HG03139 (cell line): ENCODE measurements around the gene MRPS15.

Experiments used
- ATAC-seq: cut with Tn5 transposase; IDR thresholded peaks from one replicate; pipeline ENCODE4 v1.9.1; 2021; ENCODE audit not compliant: unreplicated experiment

MRPS15 gene

DNA sequence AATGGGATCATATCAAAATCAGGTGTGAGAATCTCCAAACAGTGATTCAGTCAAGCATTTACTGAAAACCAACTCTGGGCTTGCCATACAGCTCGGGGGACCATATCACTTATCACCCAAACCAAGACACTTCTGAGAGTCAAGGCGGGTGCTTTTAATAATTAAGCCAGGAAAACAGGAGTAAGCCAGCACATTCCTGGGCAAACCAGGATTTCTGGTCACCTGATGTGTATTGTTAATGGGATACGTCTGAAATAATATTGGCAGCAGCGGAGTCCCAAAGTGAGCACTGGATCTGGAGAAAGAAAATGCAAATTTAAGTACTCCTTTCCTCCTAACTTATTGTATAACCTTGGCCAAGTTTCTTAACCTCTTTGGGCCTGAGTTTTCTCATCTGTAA, 31.6 kb downstream of the MRPS15 start:
- no peak for ATAC-seq

DNA sequence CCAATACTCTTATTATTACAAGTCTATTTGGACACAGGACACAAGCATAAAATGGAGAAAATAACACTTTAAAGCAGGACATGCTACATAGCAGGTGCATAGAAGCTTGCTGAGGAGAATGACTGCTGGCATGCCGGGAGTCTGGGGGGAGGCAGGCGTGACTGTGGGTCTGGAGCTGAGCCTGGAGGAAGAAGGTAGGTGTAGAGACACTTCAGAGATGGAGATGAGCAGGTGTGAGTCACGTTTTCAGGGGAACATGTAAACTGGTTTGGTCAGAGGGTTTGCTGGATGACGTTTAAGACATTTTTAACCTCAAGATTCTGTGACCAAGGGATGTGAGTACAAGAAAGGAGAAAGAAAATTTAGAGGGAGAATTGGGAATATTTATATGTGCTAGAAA, 38.4 kb downstream of the MRPS15 start:
- no peak for ATAC-seq

GRCh38 chr1:36421649-36422048, 42.5 kb downstream of the MRPS15 start:
- no peak for ATAC-seq

- ATAC-seq: no peak
Measured at GRCh38 chr1:36420836-36421317, 43.3 kb downstream of the MRPS15 start.

DNA sequence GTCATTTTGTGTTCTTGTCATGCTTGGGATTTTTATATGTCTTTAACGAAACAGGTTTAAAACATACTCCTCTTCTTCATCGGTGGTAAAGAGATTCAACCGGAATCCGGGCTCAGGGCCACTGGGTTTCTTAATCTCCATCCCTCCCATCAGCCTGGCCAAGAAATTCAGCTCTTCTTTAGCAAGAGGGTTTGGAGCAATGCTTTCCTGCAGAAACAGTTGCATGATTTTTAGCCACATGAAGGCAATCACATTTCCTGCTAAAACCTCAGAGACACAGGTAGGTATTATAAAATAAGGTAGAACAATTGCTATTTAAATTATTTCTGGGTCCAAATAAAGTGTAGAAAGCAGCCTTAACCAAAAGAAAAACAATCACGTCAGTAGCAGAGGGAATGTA, 43.8 kb downstream of the MRPS15 start:
- ATAC-seq: no peak

- ATAC-seq: no peak
Measured at GRCh38 chr1:36419569-36419968, 44.6 kb downstream of the MRPS15 start.

DNA sequence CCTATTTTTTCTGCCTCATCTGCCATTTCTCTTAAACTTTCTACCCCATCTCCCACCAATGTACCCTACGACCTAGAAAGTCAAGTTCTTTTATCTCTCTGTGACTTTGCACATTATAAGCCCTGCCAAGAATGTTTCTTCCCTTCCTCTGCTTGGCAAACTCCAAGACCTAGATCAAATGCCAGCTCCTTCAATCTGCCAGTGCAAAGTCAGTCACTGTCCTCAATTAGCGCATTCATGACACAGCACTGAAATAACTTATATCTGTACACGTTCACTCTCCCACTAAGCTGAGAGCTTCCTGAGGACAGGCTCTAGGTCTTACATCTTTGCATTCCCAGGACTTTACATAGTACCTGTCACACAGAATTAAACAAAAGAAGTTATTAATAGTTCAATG, 45.0 kb downstream of the MRPS15 start:
- ATAC-seq: no peak

DNA sequence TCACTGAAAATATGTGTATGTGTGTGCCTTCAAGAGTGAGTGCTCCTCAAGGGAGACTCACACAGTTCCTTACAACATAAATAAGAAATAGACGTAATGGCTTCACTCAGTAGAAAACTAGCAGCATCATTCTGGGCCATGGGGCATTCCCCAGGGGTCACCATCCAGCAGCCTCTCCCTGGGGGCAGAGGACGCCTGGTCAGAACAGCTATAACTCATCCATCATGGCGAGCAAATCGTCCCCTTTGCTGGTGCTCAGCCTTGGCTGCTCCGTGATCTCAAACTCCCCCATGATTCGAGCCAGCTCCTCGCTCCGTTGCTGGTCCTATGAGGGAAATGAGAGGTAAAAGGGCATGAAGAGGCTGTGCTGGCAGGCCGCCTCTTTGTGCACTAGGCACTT, 46.3 kb downstream of the MRPS15 start:
- no peak for ATAC-seq

DNA sequence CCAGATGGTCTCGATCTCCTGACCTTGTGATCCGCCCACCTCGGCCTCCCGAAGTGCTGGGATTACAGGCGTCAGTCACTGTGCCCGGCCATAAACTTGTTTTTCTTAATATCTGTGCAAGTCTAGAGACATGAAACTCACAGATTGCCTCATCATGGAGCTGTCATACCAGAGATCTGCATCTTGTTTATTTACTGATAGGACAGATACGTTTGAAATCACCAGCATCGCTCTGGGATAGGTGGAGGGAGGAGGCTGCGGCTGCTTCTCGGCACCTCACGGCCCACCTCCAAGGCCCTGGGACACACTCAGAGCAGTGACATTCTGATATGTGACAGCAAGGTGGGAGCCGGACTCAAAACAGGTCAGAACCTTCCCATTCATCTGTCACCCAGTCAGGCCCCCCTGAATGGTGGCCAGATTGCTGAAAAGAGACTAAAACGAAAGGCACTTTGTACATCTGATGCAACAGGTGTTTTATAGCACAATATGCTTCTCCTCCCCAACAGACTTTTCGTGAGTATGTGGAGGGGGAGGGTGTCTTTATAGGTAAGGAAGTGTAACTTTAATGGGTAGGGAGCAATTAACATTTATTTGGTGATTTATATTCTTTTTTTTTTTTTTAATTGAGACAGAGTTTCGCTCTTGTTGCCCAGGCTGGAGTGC, 48.4 kb downstream of the MRPS15 start:
- ATAC-seq: no peak

- ATAC-seq: no peak
Measured at GRCh38 chr1:36414384-36414783, 49.8 kb downstream of the MRPS15 start.

DNA sequence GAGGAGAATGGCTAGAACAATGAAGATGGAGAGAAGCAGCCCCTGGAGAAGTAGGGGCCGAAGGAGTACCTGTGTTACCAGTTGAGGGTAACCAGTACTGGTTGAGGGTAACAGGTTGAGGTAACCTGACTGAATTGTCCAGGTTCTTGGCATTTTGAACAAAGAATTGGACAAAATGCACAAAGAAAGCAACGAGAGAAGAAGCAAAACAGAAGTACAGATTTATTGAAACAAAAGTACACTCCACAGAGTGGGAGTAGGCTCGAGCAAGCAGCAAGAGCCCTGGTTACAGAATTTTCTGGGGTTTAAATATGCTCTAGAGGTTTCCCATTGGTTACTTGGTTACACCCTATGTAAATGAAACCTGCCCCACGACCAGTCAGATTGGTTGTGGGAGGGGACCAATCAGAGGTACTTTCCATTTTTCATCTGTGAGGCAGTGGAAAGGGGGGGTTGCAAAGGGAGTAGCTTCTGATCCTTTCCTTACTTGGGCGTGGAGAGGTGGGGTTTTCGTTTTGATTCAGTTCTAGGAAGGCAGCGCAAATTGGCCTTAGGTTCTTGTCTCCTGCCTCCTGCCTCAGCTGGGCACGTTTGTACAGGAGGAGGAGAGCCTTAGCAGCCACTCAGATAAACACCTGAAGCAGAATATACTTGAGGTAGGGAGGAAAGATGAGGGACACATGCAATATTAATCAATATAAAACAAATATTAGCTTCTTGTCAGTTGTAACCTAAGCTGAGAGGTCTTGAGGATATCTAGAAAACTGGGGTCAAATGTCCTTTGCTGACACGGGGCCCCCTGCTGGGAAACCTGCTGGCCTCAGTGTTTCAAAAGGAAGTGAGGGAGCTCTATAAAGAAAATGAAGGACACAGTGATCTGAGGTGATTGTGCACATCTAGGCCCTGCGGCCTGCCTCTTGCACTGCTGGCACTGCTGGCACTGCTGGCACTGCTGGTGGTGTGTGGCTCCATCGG, 52.2 kb downstream of the MRPS15 start:
- ATAC-seq: no peak

DNA sequence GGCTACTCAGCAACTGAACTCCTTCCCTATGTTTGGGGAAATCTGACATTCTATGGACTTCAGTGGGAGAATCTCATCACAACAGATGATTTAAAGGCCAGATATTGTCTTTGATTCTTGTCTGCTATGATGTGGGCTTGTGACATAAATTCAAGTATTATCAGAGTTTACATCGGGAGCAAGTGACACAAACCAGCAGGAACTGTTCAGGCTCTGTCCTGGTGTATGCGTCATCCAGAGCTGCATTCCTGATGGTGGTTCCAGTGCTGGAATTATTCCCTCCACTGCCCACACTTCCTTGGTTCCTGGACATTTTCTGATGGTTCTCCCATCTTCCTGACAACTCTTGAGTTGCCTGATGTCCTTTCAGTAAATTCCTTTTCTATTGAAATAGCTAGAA, 55.7 kb downstream of the MRPS15 start:
- no peak for ATAC-seq

DNA sequence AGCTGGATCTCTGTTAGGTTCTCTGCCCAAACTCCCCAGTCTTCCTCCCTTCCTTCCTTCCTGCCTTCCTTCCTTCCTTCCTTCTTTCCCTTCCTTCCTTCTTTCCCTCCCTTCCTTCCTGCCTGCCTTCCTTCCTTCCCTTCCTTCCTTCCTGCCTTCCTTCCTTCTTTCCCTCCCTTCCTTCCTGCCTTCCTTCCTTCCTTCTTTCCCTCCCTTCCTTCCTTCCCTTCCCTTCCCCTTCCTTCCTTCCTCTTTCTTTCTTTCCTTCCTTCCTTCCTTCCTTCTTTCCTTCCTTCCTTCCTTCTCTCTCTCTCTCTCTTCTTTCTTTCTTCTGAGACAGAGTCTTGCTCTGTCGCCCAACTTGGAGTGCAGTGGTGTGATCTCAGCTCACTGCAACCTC, 57.7 kb downstream of the MRPS15 start:
- no peak for ATAC-seq
